Stimulated activated CD4-positive, alpha-beta T cell treated with anti-CD3 and anti-CD28 coated beads, Interleukin-1b, Interleukin-23, amount 100 ng/mL, for 48 hours (primary cell): ENCODE results near the gene ITGB3BP.
"Not testable (repeated sequence)": the region's sequence is repeated elsewhere in the genome, so short reads cannot be mapped to it uniquely, and the experiment has no call there.

Experiments
- DNase-seq: peaks from one replicate; pipeline ENCODE4 v3.0.0-alpha.2; 2020

ITGB3BP gene

DNA sequence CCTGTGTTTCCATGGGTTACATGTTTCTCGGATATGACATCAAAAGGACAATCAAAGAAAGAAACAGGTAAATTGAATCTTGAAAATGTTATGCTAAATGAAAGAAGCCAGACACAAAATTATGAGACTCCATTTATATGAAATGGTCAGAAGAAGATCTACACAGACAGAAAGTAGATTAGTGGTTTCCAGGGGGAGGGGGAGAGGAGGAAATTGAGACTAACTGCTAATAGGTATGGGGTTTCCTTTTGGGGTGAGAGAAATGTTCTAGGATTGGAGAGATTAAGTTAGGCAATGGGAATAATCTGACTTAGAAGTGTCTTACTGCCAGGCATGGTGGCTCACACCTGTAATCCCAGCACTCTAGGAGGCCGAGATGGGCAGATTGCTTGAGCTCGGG lies 21.8 kb downstream of the ITGB3BP start:
- no peak for DNase-seq

DNA sequence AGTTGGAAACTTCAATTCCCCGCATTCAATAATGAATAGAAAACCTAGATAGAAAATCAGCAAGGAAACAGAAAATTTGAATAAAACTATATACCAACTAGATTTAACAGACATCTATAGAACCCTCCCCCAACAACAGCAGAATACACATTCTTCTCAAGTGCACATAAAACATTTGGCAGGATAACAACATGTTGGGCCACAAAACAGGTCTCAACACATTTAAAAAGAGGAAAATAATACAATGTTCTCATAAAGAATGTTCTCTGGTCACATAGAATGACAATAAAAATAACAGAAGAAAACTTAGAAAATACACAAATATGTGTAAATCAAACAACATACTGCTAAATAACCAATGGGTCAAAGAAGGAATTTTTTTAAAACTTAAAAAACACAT lies 24.9 kb downstream of the ITGB3BP start:
- DNase-seq = no peak

DNA sequence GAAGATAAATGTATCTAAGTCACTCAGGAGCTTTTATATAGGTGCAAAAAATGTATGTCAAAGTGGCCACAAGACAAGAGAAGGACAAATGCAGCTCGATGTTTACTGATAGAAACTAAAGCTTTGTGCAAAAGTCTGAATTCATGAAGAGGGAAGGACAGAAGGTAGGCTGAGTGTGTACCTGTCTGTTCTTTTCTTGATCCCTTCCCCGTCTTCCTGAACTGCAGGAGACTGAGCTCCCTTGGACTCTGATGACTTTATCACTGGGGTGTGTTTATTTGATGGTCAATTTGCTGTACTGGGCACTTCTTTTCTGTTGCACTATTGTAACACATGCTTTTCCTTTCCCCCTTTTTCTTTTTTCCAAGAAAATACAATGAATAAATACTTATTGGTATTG lies 25.4 kb downstream of the ITGB3BP start:
- no peak for DNase-seq

DNA sequence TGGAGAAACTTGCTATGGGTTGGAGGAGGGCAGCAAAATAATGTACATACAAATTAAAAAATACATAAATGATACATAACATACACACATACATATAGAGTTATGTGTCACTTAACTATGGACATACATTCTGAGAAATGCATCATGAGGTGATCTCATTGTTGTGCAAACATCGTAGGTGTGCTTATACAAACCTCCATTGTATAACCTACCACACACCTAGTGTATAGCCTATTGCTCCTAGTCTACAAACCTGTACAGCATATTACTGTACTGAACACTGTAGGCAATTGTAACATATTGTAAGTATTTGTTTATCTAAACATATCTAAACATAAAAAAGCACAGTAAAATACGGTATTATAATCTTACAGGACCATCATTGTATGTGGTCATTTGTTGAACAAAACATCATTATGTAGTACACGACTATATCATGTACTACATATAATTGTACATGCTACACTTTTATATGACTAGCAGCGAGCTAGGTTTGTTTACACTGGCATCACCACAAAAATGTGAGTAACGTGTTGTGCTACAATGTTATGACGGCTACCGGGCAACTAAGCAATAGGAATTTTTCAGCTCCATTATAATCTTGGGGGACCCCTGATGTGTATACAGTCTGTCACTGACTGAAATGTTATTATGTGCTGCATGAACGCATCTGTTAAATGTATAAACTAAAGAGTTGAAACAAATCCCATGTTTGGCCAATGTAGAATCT lies 35.5 kb downstream of the ITGB3BP start:
- no peak for DNase-seq

DNA sequence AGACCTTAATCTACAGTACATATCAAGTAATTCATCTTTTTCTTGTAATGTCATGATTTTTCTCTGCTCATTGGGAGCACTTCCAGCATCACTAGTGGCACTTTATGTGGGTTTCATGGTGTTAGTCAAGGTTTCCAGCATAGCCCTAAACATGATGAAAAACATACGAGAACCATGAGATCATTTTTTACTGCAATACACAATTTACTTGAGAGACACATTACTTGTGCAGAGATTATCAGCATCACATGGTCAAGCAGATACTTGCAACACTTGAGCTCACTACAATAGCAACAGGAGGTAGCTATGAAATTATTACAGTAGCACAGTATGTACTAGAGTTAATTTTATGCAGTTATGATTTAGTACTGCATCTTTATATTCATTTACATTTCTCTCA lies 36.4 kb downstream of the ITGB3BP start:
- no peak for DNase-seq

DNA sequence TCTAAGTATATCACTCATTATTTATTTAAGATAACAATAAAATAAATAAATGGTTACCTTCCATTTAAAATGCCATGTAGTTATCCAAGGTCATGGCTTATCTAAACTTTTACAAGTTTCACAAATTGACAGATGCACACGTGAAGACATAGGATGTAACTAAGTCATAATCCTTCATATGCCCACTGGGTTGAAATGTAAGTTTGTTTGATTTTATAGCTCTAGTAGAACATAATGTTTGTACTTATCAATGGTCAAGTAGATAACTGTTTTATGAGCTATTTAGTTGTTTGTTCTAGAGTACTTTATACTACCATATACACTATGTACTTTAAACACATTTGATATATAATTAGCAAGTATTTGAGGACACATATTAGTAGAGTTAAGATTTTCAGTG lies 43.0 kb downstream of the ITGB3BP start:
- no peak for DNase-seq

DNA sequence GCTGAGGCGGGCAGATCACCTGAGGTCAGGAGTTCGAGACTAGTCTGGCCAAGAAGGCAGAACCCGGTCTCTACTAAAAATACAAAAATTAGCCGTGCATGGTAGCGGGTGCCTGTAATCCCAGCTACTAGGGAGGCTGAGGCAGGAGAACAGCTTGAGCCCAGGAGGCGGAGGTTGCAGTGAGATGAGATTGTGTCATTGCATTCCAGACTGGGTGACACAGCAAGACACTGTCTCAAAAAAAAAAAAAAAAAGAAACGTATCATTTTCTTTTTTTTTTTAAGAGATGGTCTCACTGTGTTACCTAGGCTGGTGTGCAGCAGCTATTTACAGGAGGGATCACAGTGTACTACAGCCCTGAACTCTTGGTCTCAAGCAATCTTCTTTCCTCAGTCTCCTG lies 47.3 kb downstream of the ITGB3BP start:
- DNase-seq = no peak

DNA sequence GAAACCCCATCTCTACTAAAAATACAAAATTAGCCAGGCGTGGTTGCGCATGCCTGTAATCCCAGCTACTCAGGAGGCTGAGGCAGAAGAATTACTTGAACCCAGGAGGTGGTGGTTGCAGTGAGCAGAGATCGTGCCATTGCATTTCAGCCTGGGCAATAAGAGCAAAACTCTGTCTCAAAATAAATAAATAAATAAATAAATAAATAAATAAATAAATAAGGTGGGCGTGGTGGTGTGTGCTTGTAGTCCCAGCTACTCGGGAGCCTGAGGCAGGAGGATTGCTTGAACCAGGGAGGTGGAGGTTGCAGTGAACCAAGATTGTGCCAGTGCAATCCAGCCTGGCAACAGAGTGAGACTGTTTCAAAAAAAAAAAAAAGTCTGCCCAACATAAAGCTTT lies 54.3 kb downstream of the ITGB3BP start:
- DNase-seq = not testable (repeated sequence)

DNA sequence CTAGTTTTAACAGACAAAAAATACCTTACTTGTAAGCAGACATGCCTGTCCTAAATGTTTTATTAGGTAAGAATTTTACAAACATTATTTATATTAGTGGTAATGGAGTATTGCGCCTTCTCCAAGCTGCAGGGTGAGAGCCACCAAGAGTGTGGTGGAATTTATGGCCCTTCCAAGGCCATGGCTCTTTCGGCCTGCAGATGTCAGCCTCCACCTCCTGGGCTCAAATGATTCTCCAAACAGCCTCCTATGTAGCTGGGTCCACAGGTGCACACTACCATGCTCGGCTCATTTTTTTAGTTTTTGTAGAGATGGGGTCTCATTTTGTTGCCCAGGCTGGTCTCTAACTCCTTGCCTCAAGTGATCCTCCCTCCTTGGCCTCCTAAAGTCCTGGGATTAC lies 56.3 kb downstream of the ITGB3BP start:
- DNase-seq = no peak

DNA sequence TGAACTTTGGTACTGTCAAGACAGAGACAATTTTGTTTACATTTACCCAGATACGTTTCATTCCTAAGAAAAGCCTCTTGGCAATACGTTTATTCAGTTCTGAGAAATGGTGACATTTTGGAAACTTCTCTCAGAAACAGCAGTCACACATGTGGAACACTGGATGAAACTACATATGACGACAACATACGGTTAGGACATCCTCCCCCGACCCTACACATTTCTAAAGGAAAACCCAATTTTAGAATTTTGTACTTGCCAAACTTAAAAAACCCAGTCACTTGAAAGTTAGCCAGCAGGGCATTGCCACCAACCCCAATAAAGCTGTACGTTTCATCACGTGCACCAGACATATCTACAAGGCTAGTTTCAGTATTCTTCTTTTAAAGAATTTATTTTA lies 56.8 kb downstream of the ITGB3BP start:
- no peak for DNase-seq

DNA sequence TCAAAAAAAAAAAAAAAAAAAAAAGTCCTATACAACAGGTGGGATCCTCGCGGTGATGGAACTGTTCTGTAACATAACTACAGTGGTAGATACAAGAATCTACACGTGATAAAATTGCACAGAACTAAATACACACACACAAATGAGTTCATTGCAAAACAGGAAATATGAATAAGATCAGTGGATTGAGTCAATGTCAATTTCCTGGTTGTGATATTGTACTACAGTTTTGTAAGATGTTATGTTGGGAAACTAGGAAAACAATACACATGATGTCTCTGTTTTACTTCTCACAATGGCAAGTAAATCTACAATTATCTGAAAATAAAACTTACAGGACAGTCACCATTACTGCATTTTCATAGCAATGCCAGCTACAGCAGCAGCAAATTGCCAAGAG lies 59.8 kb downstream of the ITGB3BP start:
- no peak for DNase-seq

DNA sequence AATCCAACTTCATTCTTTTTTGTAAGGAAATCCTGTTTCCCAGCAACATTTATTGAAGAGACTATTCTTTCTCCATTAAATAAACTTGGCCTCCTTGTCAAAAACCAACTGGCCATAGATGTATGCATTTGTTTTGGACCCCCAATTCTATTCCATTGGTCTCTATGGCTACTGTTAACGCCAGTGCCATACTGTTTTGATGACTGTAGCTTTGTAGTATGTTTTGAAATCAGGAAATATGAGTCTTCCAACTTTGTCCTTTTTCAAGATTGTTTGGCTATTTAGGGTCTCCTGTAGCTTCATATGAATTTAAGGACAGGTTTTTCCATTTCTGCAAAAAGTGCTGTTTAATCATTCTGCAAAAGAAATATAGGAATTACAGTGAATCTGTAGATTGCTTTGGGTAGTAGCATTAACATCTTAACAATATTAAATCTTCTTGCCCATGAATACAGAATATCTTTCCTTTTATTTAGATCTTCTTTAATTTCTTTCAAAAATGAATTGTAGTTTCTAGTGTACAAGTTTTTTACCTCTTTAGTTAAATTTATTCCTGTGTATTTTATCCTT lies 61.3 kb downstream of the ITGB3BP start:
- no peak for DNase-seq

DNA sequence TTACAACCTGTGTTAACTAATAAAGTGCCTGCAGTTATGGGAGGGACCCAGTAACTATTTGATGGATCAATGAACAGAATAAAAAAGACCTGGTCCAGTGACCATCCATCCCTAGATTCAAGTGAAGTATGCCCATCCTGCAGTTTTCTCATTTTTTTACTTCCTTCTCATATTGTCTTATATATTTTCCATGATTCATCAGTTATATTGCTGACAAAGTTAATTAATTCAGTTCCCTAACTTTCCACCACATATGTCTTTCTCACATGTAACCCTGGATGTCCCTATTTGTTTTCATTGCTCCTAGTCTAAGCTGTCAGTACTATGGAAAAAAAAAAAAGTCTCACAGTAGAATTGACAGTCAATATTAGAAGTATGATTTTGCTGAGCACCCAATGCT lies 64.3 kb downstream of the ITGB3BP start:
- DNase-seq = no peak

DNA sequence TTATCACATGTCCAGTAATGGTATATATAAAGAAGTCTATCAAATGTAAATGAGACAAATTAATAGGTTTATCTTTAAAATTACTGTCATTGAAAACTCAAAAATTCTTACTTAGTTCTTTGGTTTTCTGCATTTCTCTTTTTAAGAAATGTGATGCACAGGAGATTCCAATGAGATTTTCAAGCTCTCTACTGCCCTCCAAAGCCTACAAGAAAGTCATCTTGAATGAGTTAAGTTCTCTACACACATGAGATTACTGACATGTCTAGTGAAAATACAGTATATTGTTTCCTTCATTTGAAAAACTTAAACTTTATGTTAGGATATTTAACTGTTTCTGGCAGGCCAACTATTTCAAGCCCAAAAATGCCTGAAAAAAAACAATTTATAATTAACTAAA lies 68.8 kb downstream of the ITGB3BP start:
- DNase-seq = no peak

DNA sequence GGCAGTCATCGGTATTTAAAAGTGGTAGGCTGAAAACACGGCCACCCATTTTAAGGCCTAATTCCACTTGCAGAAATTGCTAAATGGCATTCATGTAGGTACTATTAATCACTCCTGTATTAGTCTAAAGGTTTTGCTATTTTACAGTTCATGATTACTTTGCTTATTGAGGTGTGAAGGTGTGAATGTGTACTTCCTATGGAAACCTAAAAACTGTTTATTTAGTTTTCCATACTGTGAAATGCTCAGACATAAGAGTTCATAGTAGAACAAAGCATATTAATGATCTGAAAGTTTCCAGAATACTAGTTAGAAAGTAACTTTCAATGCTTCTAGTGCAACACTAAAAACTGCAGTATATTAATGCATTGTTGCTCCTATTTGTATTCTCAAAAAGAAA lies 69.8 kb downstream of the ITGB3BP start:
- DNase-seq = no peak

DNA sequence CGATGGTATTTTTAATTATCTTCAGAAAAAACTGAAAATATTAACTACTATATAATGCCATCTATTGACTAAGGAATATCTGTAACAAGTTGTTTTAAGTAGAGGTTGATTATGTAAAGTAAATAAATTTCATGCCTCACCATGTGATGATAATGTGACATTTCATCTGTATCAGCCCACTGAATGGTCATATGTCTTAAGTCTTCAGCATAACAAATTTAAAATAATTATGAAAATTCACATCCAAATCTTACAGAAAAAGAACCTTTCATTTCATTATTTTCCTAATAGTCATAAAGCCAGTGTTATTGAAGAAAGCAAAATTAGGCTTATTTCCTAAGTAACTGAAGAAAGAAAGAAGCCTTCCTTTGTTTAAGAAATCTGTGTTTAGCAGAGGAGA lies 72.6 kb downstream of the ITGB3BP start:
- no peak for DNase-seq

DNA sequence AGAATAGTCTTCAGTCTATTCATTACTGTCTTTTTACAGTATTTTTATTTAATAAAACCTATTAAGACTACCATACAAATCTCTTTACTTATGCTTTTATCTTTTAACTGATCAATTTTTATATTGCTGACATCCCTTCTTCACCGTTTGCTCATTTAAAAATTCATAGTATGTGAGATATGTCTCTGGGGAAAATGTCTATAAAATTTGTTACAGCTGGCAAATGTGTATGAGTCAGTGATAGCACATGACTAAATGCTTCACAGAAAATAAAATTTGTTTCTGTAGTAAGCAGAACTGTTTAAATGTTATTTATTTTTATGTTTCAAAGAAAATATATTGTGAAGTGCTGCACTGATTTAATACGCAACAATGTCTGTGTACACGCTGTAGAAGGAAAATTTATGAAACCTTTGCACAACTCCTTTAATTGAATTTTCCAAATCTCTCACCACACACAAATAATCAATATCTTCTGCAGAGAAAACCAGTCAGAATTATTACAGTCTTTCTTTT lies 74.2 kb downstream of the ITGB3BP start:
- DNase-seq = no peak

DNA sequence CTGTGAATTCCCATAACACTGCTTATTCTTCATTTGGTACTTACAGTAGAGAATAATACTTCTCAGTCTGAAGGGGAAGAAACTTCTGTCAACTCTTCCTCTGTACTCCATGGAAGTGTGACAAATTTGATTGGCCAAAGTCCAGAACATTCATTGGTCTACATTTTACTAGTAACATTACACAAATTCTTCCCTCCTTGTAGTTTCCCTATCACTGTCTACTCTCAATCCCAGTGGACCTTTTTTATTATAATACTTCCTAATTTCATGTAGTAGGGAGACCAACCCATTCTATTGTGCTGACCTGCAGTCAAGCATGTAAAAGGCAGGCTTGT lies 80.9 kb downstream of the ITGB3BP start:
- DNase-seq = no peak

DNA sequence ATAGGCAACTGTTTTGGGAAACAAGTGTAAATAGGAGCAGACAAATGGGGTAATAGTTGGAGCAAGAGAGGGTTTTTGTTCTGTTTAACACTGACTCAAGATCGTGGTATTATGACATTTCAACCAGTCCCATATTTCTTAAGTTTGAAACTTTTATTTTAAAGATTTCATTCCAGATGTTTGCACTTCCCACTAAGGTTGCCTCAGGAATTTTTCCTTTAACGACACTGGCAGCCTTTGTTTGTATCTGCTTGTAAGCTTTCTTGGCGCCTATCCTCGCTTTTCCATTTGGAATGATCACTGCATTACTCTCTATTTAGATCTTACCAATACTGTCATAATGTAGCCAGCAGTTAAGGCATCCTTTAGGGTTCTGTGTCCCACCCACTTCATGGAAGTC lies 87.9 kb downstream of the ITGB3BP start:
- DNase-seq = no peak

DNA sequence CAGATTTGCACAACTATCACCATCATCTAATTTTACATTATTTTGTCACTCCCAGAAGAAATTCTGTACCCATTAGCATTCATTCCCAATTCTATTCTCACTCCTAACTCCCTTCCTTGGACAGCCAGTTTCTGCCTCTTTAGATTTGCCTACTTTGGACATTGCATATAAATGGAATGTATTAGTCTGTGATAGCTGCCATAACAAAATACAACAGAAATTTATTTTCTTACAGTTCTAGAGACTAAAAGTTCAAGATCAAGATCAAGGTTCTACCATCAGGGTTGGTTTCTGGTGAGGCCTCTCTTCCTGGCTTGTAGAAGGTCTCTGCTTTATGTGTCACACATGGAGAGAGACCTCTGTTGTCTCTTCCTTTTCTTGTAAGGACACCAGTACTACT lies 93.7 kb downstream of the ITGB3BP start:
- no peak for DNase-seq

DNA sequence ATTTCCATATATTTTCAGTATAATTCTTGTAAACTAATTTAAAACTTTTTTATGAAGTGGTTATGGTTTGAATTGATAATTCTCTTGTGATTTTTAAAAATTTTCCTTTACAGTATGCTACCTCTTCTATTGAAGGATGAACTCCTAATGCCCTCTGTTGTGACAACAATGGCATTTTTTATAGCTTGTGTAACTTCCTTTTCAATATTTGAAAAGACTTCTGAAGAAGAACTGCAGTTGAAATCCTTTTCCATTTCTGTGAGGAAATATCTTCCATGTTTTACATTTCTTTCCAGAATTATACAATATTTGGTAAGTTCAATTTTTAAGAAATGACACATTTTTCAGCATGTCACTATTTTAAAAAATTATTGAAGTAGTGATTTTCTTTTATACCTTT lies 94.2 kb downstream of the ITGB3BP start:
- DNase-seq = no peak

DNA sequence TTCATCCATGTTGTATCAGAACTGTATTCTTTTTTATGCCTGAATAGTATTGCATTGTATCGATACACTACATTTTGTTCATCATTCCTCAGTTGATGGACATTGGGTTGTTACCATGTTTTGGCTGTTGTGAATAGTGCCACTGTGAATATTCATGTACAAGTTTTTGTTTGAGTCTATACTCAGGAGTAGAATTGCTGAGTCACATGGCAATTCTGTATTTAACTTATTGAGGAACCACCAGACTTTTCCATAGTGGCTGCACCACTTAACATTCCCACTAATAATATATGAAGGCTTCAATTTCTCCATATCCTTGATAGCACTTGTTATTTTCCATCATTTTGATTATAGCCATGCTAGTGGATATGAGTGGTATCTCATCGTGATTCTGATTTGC lies 99.4 kb downstream of the ITGB3BP start:
- no peak for DNase-seq

DNA sequence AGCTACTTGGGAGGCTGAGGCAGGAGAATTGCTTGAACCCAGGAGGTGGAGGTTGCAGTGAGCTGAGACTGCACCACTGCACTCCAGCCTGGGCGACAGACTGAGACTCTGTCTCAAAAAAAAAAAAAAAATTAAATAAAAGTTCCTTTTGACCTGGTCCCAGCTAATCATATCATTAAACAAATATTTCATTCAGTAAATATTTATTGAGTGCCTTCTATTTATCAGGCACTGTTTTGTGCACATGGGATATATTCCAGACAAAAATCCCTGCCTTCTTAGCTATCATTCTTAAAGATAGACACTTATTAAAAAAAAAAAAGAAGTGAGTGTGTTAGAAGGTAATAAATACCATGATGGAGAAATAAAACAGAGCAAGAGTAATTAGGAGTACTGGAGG lies 102.3 kb downstream of the ITGB3BP start:
- not testable (repeated sequence) for DNase-seq

DNA sequence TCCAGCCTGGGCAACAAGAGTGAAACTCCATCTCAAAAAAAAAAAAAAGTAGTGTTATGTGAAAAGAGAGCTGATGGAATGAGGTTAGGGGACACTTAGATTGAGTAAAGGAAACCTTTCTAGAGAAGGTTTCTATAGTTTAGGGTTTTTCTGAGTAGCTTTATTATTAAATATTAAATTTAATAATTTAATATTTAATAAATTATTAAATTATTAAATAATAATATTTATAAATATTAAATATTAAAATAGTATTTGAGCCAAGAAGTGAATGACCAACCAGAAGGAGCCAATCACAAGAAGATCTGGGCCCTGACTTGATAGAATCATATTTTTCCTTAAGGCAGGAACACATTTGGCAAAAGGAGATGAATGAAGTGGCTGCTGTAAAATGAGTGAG lies 104.9 kb downstream of the ITGB3BP start:
- DNase-seq = no peak

DNA sequence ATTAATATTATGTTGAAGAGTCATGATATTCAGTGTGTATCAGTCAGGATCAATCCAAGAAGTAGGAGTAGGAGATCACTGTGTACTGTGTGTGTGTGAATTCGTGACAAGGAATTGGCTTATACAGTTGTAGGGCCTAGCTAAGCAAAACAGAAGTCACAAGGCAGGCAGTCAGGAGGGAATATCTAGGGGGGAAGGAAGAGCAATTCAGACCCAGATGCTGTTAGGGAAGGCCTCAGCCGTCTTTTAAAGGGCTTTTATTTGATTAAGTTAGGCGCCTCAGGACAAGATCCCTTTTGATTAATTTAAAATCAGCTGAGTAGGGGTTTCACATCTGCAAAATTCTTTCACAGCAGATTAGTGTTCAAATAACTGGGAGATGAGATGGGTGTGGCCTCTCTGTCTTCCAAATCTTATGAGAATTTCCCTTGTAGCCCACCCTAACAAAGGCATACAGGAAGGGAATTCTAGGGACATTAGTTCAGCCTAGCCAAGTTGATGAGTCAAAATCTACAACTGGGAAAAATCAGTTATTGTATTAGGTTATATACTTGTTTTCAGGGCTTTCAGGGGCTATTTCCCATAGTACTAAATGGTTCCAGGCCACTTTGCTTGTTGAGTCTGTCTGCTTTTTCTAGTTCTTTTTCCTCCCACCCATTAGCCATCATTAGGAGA lies 108.2 kb downstream of the ITGB3BP start:
- no peak for DNase-seq
